Spleen (tissue), 7 donors: ENCODE data around the gene AMIGO3.
"Not testable (repeated sequence)": the region's sequence is repeated elsewhere in the genome, so short reads cannot be mapped to it uniquely, and the experiment has no call there.

Experiments
- CTCF ChIP-seq, 11 experiments: fragments of 200-600 bp in 7 of 11; fragments of 450-650 bp in 4 of 11; sonication (generic) in 4 of 11; IDR thresholded peaks in 8 of 11; conservative IDR thresholded peaks in 3 of 11; 1 replicate in 7 of 11; 2 replicates in 4 of 11; pipeline versions ENCODE4 v1.4.0 to v1.8.0; 2016 to 2021; ENCODE audit warnings: antibody characterized with exemption in 11 of 11, inconsistent platforms in 4 of 11, mild to moderate bottlenecking in 1 of 11
- POLR2A ChIP-seq, 3 donors: fragments of 450-650 bp; IDR thresholded peaks; one replicate each; pipeline ENCODE4 v1.5.1; 2017; ENCODE audit warnings: antibody characterized with exemption in 3 of 3, mild to moderate bottlenecking in 1 of 3
- POLR2AphosphoS5 ChIP-seq, 3 donors: sonication (generic); formaldehyde crosslinking; IDR thresholded peaks; one replicate each; pipeline ENCODE4 v1.5.1; 2017; ENCODE audit warnings: antibody characterized with exemption in 3 of 3
- donor health status: DM: no; HTN: no; CAD: no; lungs with moderate emphysema.
- donor health status: DM: no; HTN: no; CAD: no.
- donor health status: DM: no; HTN: no; CAD: no.

GRCh38 chr3:49684453-49684852 lies 35.0 kb downstream of the AMIGO3 start:
- not testable (repeated sequence) for TF ChIP-seq POLR2A (IDR thresholded peaks at IDR 0.05); CTCF (IDR thresholded peaks at IDR 0.05 in 8 of 11, conservative IDR thresholded peaks at IDR 0.05 in 3 of 11); POLR2AphosphoS5 (IDR thresholded peaks at IDR 0.05)
